DOHH2 (cell line): ENCODE results near the gene ST6GAL1.
"Not testable (repeated sequence)": the region's sequence is repeated elsewhere in the genome, so short reads cannot be mapped to it uniquely, and the experiment has no call there.

Experiments used
- EZH2phosphoT487 ChIP-seq: fragments of 200-600 bp; sonication (generic); IDR thresholded peaks from 2 replicates; pipeline ENCODE4 v1.6.1; 2017; ENCODE audit warnings: borderline replicate concordance, mild to moderate bottlenecking, antibody characterized with exemption, low read length, moderate library complexity, mixed read lengths
- TF ChIP-seq, protein P1 (sequence below): fragments of 200-600 bp; sonication (generic); IDR thresholded peaks from one replicate; pipeline ENCODE4 v1.5.1; 2014; ENCODE audit warnings: antibody characterized with exemption, mild to moderate bottlenecking, low read depth, low read length; ENCODE audit not compliant: poor library complexity, severe bottlenecking

GRCh38 chr3:186907075-186907474, 23.3 kb upstream of the ST6GAL1 start:
- TF ChIP-seq, protein P1, sequence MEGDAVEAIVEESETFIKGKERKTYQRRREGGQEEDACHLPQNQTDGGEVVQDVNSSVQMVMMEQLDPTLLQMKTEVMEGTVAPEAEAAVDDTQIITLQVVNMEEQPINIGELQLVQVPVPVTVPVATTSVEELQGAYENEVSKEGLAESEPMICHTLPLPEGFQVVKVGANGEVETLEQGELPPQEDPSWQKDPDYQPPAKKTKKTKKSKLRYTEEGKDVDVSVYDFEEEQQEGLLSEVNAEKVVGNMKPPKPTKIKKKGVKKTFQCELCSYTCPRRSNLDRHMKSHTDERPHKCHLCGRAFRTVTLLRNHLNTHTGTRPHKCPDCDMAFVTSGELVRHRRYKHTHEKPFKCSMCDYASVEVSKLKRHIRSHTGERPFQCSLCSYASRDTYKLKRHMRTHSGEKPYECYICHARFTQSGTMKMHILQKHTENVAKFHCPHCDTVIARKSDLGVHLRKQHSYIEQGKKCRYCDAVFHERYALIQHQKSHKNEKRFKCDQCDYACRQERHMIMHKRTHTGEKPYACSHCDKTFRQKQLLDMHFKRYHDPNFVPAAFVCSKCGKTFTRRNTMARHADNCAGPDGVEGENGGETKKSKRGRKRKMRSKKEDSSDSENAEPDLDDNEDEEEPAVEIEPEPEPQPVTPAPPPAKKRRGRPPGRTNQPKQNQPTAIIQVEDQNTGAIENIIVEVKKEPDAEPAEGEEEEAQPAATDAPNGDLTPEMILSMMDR: not testable (repeated sequence)
- not testable (repeated sequence) for TF ChIP-seq EZH2phosphoT487
